LNCaP clone FGC (cell line): Measurements from ENCODE around the gene SNRNP48.

Experiments
- DNase-seq: peaks from one replicate; pipeline ENCODE4 v3.0.0-alpha.2; 2011; ENCODE audit warnings: low read depth
- H3K4me3 ChIP-seq: 2 replicates; pipeline ENCODE4 v1.5.1; 2011; ENCODE audit warnings: mild to moderate bottlenecking, low read depth, low read length, control low read depth
- CTCF ChIP-seq: IDR thresholded peaks from 2 replicates; pipeline ENCODE4 v1.5.1; 2012; ENCODE audit warnings: mild to moderate bottlenecking; ENCODE audit not compliant: control insufficient read depth, insufficient read depth; ENCODE audit errors: extremely low read depth

Gene SNRNP48

GRCh38 chr6:7569082-7569481 lies 20.9 kb upstream of the SNRNP48 start:
- no peak for DNase-seq
- no peak for TF ChIP-seq CTCF
- no peak overlapping the region for H3K4me3 ChIP-seq

GRCh38 chr6:7572213-7572943 lies 17.6 kb upstream of the SNRNP48 start:
- DNase-seq, result no peak
- H3K4me3 ChIP-seq, result no peak overlapping the region
- TF ChIP-seq CTCF, result no peak

GRCh38 chr6:7574500-7574899 lies 15.5 kb upstream of the SNRNP48 start:
- TF ChIP-seq CTCF, result no peak
- no peak overlapping the region for H3K4me3 ChIP-seq
- no peak for DNase-seq

GRCh38 chr6:7578516-7578915 lies 11.5 kb upstream of the SNRNP48 start:
- no peak for TF ChIP-seq CTCF
- H3K4me3 ChIP-seq, result no peak overlapping the region
- DNase-seq, result no peak

- DNase-seq, result no peak
- no peak overlapping the region for H3K4me3 ChIP-seq
- TF ChIP-seq CTCF, result no peak
These were observed 11.1 kb upstream of the SNRNP48 start for GRCh38 chr6:7578931-7579330.

GRCh38 chr6:7579851-7580250 lies 10.1 kb upstream of the SNRNP48 start:
- DNase-seq, result no peak
- no peak overlapping the region for H3K4me3 ChIP-seq
- TF ChIP-seq CTCF, result no peak

- TF ChIP-seq CTCF, result no peak
These were observed 9.5 kb upstream of the SNRNP48 start for GRCh38 chr6:7580537-7580926.

More at GRCh38 chr6:7580537-7580926, 9.5 kb upstream of the SNRNP48 start:
- DNase-seq, result no peak
- no peak overlapping the region for H3K4me3 ChIP-seq
